ENCODE results near the gene MAP3K5. TPM values are rescaled to one million over a fixed set of nuclear protein-coding genes. Genes with fewer than 3 reads are reported as not detected.
A peak's percentile ranks its signal among the peaks of the same experiment; 100 is the strongest.

MAP3K5 gene
- total RNA-seq, 1 donor from 2014 or later = 4.7 TPM

GRCh38 chr6:136706430-136706829, 85.8 kb downstream of the MAP3K5 start:
- no peak for TF ChIP-seq CTCF (conservative IDR thresholded peaks at IDR 0.05)
- Mint-ChIP-seq H3K4me1 (ENCODE audit: unreplicated experiment) (no peaks in the 10 kb centered on the region), H3K27me3 (no peaks in the 10 kb centered on the region), H3K4me3 (no peak overlapping the region), H3K9me3 (no peaks in the 10 kb centered on the region), H3K36me3 (no peaks in the 10 kb centered on the region), H3K27ac (no peak overlapping the region)
- DNase-seq (ENCODE audit: extremely low spot score, unreplicated experiment) = no peak

GRCh38 chr6:136703331-136703865, 88.9 kb downstream of the MAP3K5 start:
- no peak for DNase-seq (ENCODE audit: extremely low spot score, unreplicated experiment)
- Mint-ChIP-seq H3K9me3 (no peaks in the 10 kb centered on the region), H3K27me3 (no peaks in the 10 kb centered on the region), H3K36me3 (no peaks in the 10 kb centered on the region), H3K27ac (no peak overlapping the region), H3K4me1 (ENCODE audit: unreplicated experiment) (peaks cover 11% of the 10 kb centered on the region), H3K4me3 (no peak overlapping the region)
- no peak for TF ChIP-seq CTCF (conservative IDR thresholded peaks at IDR 0.05)

GRCh38 chr6:136701045-136701444, 91.2 kb downstream of the MAP3K5 start:
- Mint-ChIP-seq H3K27me3 (no peaks in the 10 kb centered on the region), H3K4me3 (no peak overlapping the region), H3K4me1 (ENCODE audit: unreplicated experiment) (peaks cover 11% of the 10 kb centered on the region), H3K9me3 (no peaks in the 10 kb centered on the region), H3K36me3 (no peaks in the 10 kb centered on the region), H3K27ac (no peak overlapping the region)
- DNase-seq (ENCODE audit: extremely low spot score, unreplicated experiment) = no peak
- TF ChIP-seq CTCF (conservative IDR thresholded peaks at IDR 0.05) = no peak

- TF ChIP-seq CTCF (conservative IDR thresholded peaks at IDR 0.05) = no peak
- Mint-ChIP-seq H3K27me3 (no peaks in the 10 kb centered on the region), H3K36me3 (no peaks in the 10 kb centered on the region), H3K4me3 (no peak overlapping the region), H3K27ac (peak overlapping the region; percentile 35), H3K9me3 (no peaks in the 10 kb centered on the region), H3K4me1 (ENCODE audit: unreplicated experiment) (peaks cover 11% of the 10 kb centered on the region)
- no peak for DNase-seq (ENCODE audit: extremely low spot score, unreplicated experiment)
These were observed 92.9 kb downstream of the MAP3K5 start for GRCh38 chr6:136699358-136699757.

GRCh38 chr6:136696783-136697364, 95.4 kb downstream of the MAP3K5 start:
- DNase-seq (ENCODE audit: extremely low spot score, unreplicated experiment) = no peak
- TF ChIP-seq CTCF (conservative IDR thresholded peaks at IDR 0.05) = no peak
- H3K36me3 Mint-ChIP-seq = no peaks in the 10 kb centered on the region
- H3K27me3 Mint-ChIP-seq = no peaks in the 10 kb centered on the region
- peak overlapping the region; percentile 79 for H3K27ac Mint-ChIP-seq
- H3K4me1 Mint-ChIP-seq (ENCODE audit: unreplicated experiment) = peaks cover 11% of the 10 kb centered on the region
- peak overlapping the region; percentile 12 for H3K4me3 Mint-ChIP-seq
- H3K9me3 Mint-ChIP-seq = no peaks in the 10 kb centered on the region

Measured in type B pancreatic cell (in vitro differentiated cells).